Measurements from ENCODE around the gene SHANK3.

The SHANK3 gene

DNA sequence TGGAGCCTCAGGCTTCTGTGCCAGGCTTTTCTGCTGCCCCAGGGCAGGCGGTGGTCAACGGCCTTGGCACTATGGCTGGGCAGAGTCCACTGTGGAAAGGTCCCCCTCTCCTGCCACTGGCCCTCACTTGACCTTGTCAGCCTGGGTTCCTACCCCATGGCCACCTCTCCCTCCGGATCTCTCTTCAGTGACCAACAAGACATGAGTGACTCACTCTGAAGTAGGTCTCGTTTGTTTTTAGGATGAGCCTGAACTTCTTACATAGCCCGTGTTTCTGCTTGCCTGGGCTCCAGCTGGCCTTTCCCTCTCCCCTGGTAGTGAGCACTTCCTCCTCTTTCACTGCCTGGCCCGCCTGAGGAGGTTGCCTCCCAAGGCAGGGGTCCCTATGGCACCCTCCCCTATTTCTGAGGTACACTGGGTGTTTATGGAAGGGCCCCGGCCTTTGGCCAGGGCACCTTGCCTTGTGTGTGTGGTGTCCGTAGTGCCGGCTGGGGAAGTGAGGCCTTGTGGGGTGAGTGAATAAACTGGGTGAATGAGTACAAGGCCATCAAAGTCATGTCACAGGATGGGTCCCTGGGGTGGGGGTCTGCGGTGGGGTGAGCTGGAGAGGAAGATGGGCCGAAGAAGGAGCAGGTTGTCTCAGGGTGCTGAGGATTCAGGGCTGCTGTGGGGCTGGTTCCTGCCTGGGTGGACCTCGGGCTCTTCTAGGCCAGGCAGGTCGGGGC lies 5.0 kb downstream of the SHANK3 start:
- no peak for DNase-seq (ENCODE audit: low read depth in 1 of 2, low spot score in 1 of 2)

DNA sequence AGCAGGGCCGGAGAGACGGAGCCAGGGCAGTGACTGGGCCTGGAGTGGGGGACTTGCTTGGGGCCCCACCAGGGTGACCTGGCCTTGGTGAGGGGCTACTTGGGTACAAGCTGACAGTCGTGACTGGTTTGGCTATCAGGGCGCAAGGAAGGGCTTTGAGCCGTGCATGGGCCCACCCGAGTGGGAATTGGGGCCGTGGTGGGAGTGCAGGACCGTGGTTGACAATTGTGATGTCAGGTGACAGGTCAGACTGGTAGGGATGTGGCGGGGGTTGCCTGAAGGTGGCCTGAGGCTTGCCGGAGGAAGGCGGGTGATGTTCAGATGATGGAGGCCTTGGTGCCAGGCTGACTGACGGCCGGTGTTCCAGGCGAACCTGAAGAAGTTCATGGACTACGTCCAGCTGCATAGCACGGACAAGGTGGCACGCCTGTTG lies 5.6 kb downstream of the SHANK3 start:
- no peak for DNase-seq (ENCODE audit: low read depth in 1 of 2, low spot score in 1 of 2)

- no peak for DNase-seq (ENCODE audit: low read depth in 1 of 2, low spot score in 1 of 2)
Observed at GRCh38 chr22:50678651-50679521, 6.3 kb downstream of the SHANK3 start.

GRCh38 chr22:50683086-50683993 lies 10.7 kb downstream of the SHANK3 start:
- DNase-seq (ENCODE audit: low read depth in 1 of 2, low spot score in 1 of 2): no peak

DNA sequence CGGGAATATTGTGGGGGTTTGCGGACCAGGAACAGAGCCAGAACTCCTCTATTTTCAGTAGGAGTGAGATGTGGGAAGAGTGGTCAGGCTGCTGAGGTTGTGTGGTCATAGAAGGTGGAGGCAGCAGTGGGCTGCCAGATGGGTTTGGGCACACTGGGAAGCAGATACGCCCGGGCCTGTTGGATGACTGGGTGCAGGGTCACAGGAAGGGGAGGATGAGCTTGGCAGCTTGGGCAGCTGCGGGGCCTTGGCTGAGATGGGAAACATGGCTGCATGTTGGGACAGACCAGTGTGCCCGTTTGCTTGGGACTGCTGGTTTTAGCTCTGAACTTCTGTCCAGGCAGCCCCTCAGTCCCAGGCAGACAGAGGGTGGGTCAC lies 11.4 kb downstream of the SHANK3 start:
- no peak for DNase-seq (ENCODE audit: low read depth in 1 of 2, low spot score in 1 of 2)

DNA sequence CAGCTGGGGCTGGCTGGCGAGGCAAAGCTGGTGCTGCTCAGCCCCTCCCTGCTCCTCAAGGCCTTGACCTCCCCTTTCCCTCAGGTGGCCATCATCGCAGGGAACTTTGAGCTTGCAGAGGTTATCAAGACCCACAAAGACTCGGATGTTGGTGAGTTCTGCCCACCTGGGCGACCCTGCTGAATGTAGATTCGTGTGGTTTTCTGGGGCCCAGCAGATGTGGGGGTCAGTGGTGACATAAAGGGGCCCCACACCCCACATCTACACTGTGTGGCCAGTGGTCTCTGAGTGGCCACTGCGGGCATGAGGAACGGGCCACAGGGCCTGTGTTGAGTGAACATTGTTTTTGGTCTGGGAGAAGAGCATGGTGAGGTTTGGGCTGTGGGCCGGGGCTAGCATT lies 11.9 kb downstream of the SHANK3 start:
- no peak for DNase-seq (ENCODE audit: low read depth in 1 of 2, low spot score in 1 of 2)

DNA sequence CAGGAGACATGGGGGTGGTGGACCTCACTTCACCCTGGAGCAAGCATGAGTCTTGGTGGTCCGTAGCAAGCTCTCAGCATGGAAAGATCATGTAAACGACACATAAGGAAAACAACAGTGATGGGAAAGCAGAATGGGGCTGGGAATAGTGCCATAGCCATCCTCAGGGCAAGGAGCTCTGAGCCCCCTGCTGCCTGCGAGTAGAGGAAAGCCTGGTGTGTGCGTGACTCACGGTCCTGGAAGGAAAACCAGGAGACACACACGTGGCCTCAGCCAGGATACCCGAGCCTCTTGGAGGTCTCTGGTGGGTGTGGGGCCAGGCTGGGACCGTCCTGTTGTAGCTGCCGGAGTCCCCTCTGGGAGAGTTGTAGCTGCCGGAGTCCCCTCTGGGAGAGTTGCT lies 12.4 kb downstream of the SHANK3 start:
- DNase-seq (ENCODE audit: low read depth in 1 of 2, low spot score in 1 of 2): no peak

DNA sequence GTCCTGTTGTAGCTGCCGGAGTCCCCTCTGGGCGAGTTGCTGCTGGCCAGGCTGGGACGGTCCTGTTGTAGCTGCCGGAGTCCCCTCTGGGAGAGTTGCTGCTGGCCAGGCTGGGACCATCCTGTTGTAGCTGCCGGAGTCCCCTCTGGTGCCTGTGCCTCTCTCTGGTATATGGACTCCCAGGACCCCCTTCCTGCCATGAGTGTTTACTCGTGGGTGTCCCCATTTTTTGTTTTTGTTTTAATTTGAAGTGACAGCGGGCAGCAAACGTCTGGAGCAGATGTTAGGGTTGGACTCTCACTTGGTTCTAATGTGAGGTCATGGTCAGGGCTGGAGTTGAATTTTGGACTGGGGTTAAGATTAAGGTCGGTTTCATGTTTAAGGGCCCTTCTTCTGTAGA lies 14.2 kb downstream of the SHANK3 start:
- no peak for DNase-seq (ENCODE audit: low read depth in 1 of 2, low spot score in 1 of 2)

GRCh38 chr22:50687829-50688228 lies 15.2 kb downstream of the SHANK3 start:
- DNase-seq (ENCODE audit: low read depth in 1 of 2, low spot score in 1 of 2): no peak

DNA sequence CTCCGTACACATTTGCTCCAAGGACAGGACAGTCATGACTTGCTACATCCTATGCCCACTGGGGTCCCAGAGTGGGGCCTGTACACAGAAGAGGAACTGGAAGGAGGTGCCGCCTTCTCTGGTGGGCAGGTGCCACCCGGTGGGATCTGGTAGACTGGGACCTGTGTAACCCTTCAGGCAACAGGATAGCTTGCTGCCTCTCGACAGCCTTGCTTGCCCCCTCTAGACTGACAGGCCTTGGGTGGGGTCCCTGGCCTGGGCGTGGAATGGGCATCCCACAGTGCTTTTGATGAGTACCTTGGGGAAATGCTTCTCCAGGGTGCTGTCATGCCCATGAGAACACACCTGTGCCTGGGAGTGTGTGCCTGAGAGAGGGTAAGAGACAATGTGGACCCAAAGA lies 15.8 kb downstream of the SHANK3 start:
- DNase-seq (ENCODE audit: low read depth in 1 of 2, low spot score in 1 of 2): no peak

DNA sequence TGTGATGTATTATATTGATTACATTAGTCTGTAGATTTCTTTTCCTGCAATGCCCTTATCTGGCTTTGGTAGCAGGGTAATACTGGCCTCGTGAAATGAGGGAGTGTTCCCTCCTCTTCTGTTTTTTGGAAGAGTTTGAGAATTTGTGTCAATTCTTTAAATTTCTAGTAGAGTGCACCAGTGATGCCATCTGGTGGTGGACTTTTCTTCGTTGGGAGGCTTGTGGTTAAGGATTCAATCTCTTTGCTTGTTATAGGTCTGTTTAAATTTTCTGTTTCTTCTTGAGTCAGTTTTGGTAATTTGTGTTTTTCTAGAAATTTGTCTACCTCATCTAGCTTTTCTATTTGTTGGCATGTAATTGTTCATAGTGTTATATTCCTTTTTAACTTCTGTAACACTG lies 18.9 kb downstream of the SHANK3 start:
- DNase-seq (ENCODE audit: low read depth in 1 of 2, low spot score in 1 of 2): no peak

GRCh38 chr22:50693462-50693861 lies 20.8 kb downstream of the SHANK3 start:
- DNase-seq (ENCODE audit: low read depth in 1 of 2, low spot score in 1 of 2): no peak

- no peak for DNase-seq (ENCODE audit: low read depth in 1 of 2, low spot score in 1 of 2)
Observed at GRCh38 chr22:50694099-50694605, 21.5 kb downstream of the SHANK3 start.

DNA sequence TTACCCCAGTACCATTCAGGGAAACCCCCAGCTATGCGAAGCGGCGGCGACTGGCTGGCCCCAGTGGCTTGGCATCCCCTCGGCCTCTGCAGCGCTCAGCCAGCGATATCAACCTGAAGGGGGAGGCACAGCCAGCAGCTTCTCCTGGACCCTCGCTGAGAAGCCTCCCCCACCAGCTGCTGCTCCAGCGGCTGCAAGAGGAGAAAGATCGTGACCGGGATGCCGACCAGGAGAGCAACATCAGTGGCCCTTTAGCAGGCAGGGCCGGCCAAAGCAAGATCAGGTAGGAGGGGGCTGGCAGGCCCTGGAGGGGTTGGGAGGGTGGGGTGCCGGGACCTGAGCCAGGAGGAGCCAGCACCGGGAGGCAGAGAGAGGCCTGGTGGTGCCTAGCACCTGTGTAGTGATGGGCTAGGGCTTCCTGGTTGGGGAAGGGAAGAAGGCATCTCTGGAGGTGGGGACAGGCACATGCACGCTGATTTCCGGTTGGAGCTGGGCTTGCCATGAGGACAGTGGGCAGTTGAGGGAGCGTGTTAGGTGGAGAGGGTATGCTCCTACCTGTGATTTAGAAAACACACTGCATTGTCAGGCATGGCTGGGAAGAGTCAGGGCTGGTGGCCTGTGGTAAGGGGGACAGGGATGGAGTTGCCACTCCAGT lies 22.3 kb downstream of the SHANK3 start:
- DNase-seq (ENCODE audit: low read depth in 1 of 2, low spot score in 1 of 2): no peak

- DNase-seq (ENCODE audit: low read depth in 1 of 2, low spot score in 1 of 2): no peak
Observed at GRCh38 chr22:50695421-50696250, 23.0 kb downstream of the SHANK3 start.

DNA sequence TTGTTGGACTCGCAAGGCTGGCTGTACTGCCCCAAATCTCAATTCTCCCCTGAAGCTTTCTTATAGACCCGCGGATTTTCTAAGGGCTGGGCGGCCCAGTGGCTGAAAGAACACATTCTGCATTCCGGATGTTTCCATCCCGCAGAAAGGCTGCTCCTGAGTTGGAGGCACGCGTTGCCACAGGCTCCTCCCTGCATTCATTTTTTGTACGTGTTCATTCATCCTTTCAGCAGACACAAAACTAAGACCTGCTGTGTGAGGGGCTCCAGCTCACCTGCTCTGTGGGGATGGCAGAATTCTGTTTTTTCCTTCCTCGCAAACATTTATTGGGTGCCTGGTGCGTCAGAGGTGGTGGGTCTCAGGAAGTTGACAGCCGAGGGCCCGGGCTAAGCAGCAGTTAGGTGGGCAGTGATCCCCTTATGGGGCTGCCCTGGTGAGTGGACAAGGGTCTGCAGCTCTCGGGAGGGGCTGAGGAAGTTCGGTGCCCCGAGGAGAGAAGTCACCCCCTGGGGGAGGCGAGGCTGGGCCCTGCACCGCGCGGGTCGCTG lies 23.7 kb downstream of the SHANK3 start:
- DNase-seq (ENCODE audit: low read depth in 1 of 2, low spot score in 1 of 2): no peak

DNA sequence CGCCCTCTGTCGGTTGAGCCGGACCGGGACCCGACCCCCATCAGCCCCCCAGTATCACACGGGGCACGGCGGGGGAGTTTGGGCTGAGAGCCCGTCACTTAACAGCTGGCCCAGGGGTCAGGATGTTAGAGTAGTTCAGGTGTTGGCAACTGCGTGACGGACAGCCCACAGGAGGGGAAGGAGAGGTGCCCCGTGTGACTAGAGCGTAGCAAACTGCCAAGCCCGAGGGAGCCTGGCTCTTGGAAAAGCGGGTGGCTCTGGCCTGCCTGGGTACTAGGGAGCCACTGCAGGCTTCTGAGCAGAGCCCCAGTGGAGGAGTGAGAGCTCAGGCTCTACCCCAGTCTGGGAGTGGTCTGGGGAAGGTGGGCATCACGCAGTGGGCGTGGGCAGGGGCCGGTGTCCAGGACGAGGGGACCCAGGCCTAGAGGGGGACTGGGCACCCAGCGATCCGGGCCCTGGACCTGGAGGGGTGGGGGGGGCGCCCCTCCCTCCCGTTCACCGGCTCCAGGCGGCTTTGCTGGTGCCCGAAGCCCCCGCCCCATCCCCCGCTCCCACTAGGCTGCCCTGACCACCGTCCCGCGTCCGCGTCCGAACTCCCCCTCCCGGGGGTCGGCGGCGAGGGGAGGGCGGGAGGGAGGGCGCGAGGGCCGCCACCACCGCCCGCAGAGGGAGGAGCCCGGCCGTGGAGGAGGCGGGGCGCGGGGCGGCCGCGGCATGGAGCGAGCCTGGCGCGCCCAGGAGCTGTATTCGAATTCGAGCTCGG lies 24.4 kb downstream of the SHANK3 start:
- no peak for DNase-seq (ENCODE audit: low read depth in 1 of 2, low spot score in 1 of 2)

DNA sequence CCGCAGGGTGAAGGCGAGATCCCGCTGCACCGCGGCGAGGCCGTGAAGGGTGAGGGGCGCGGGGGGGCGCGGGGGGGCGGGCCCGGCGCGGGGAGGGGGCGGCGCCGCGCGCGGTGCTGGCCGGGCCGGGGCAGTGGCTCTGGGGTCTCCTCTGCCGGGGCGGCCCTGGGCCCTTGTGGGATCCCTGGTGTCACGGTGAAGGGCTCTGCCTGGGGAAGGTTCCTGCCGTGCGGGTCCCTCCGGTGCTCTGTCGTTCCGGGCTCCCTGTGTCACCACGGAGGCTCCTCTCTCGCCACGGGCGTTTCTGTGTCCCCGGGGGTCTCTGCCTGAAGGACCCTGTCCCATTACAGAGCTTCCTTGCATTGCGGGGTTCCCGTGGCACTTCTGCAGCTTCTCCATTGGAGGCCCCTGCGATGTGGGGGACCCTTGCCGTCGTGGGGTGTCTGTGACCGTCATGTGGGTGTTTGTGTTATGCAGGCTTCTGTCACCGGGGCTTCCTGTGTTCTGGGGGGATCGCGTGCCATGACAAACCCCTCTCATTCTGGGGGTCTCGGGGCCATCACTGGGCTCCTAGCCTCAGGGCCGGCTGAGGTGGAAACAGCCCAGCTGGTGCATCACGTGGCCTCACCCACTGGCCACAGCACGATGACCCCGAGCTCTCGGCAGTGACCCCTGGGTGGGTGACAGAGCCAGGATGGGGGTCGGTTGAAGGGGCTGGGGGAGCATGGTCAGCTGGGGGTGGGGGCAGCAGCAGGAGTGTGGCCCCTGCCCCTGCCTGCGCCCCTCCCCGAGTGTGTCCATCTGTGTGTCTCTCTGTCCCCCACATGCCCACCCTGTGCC lies 25.3 kb downstream of the SHANK3 start:
- DNase-seq (ENCODE audit: low read depth in 1 of 2, low spot score in 1 of 2): no peak
